GM19372 (cell line): ENCODE data around the gene FIBCD1.
"Not testable (repeated sequence)": the region's sequence is repeated elsewhere in the genome, so short reads cannot be mapped to it uniquely, and the experiment has no call there.

Source experiments
- ATAC-seq: cut with Tn5 transposase; IDR thresholded peaks from one replicate; pipeline ENCODE4 v1.9.1; 2021; ENCODE audit warnings: mild to moderate bottlenecking, low read depth, moderate library complexity; ENCODE audit not compliant: unreplicated experiment

Gene FIBCD1

DNA sequence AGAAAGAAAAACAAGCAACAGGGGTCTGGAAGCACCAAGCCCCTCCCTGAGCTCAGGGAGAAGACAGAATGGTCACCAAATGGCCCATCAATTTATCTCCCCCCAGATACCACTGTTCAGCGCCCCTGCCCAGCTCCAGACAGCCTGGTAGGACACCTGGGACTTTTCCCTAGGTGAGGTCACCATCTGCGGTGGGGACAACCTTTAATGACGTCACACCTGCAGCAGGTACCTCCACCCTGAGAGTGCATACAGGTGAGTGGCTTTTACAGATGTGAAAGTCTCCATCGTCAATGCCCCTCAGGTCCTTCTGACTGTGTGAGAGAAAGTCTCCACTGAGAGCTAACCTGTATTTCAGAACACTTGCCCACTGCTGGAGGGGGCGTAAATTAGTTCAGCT lies 35.6 kb upstream of the FIBCD1 start:
- ATAC-seq, result no peak

DNA sequence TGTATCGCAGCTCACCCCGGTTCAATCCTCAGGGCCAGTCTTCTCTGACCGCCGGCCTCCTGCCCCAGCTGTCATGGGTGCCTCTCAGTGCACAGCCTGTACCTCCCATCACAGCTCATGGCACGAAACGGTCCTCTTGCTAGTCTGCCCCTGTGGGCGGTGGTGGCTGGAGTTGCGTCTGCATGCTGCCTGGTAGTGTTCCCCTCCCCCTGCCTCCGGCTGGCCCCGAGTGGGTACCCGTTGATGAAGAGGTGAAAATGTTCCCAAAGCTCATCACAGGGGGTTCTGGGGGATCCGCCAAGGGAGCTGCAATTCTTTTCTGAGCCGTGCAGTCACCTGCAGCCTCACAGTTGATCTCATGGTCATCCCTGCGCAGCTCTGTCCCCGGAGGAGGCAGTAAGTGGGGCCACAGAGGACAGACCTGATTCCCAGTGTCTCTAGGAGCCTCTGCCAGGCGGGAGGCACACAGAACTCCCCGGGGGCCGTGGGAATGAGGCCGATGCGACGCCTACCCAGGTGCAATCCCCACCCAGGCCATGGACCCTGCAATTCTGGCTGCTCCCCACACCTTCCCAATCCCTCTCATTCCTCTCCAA lies 34.7 kb upstream of the FIBCD1 start:
- no peak for ATAC-seq

DNA sequence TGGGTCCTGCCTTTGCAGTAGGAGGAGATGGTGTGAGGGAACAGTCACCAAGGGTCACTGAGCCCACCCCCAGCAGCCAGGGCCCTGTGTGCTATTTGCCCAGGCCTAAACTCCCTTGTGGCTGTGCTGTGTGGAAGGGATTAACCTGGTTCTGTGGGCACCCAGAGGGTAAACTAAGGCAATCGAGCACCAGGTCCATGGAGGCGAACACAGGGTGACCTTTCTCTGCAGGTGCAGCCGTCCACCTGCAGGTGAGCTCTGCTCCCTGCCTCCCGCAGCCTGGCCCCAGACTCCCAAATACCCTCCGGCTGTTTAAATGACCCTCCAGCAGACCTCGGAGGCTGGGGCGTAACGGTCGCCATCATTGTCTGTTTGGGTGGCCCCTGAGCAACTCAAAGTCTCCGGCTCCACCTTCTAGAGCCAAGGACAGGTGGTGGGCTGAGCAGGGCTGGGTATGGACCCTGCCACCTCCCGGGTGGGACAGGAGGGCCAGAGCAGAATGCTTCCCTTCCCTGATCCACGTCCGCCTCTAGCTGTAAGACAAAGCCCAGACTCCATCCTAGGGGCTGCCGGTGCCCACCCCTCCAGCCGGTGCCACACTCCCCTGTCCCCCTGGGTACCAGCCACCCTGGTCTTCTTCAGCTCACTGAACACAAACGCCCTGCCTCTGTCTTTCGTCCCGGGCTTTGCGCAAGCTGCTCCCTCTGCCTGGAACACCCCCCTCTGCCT lies 34.1 kb upstream of the FIBCD1 start:
- no peak for ATAC-seq

DNA sequence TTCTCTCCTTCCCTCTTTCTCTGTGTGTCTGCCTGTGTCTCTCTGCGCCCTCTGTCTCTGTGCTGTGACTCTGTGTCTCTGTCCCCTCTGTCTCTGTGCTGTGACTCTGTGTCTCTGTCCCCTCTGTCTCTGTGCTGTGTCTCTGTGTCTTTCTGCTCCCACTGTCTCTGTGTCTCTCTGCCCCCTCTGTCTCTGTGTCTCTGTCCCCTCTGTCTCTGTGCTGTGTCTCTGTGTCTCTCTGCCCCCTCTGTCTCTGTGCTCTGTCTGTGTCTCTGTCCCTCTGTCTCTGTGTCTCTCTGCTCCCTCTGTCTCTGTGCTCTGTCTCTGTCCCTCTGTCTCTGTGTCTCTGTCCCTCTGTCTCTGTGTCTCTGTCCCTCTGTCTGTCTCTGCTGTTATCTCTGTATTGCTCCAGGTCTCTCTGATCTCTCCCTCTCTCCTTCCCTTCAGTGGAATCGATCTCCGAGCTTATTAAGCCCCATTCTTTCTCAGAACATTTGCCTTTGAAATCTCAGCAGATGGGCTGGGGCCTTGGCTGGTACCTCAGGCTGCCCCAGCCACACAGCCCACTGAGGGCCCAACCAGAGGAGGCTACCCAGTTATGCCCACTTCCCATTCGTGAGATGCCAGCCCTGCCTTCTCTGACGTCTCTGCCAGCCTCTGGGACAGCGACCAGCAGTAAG lies 33.4 kb upstream of the FIBCD1 start:
- ATAC-seq, result no peak

DNA sequence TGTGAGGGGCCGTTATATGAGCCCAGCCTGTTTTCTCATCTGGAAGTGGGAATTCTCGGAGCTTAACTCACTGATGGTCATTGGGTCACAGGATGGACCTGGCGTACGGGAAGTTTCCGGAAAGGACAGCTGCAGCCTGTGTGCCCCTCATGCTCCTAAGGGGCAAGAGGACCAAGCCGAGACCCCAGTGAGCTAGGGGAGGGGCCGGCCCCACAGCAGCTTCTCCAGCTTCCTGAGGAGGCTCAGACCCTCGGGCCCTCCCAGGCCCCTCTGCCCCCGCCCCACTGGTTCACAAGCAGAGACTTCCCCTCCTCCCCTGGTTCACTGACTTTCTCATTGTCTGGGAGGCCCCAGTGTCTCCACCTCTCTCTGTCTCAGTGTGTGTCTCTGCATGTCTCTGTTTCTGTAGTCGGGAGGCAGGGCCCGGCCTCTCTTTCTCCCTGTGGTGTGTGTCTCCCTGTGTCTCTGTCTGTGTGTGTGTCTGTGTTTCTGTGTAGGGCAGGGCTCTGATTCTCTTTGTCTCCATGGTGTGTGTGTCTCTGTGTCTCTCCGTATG lies 32.3 kb upstream of the FIBCD1 start:
- ATAC-seq, result no peak

DNA sequence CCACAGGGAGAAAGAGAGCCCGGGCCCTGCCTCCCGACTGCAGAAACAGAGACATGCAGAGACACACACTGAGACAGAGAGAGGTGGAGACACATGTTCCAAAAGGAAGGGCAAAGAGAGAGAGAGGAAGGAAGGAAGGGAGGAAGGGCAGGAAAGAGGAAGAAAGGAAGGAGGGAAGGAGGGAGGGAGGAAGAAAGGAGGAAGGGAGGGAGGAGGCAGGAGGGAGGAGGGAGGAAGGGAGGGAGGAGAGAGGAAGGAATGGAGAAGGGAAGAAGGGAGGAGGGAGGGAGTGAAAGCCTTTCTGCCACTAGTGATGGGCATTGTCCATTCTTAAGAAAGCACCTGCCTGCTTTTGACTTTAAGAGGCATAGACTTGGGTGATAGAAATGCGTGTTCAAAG lies 31.8 kb upstream of the FIBCD1 start:
- ATAC-seq, result no peak

DNA sequence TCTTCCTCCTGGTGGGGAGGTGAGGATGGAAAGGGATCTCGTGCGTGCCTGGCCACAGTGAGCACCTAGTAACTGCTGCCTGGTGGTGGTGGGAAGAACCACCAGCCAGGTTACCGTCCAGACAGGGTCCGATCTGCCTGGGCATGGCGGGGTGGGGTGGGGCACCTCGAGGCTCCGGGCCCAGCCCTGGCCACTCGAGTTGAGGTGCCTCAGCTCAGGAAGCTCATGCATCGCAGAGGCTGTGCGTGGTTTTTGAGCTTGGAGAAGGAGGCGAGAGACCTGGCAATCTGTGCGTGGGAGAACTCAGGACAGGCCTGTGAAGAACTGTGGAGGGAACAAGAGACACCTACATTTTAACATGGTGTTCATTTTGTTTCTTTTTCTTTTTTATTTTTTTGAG lies 31.0 kb upstream of the FIBCD1 start:
- ATAC-seq, result no peak

DNA sequence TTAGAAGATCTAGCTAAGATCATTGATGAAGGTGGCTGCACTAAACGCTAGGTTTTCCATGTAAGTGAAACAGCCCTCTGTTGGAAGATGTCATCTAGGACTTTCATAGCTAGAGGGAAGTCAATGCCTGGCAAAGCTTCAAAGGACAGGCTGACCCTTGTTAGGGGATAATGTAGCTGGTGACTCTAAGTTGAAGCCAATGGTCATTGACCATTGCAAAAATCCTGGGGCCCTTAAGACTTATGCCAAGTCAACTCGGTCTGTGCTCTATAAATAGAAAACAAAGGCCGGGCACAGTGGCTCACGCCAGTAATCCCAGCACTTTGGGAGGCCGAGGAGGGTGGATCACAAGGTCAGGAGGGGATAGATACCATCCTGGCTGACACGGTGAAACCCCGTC lies 26.6 kb upstream of the FIBCD1 start:
- ATAC-seq, result no peak

DNA sequence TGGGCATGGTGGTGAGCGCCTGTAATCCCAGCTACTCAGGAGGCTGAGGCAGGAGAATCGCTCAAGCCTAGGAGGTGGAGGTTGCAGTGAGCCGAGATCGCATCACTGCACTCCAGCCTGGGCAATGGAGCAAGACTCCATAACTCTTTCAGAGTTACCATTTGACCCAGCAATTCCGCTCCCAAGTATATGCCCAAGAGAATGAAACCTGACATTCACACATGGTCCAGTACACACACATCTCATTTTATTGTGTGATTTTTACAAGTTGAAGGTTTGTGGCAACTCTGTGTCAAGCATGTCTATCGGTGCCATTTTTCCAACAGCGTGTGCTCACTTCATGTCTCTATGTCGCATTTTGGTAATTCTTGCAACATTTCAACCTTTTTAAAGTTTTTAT lies 24.9 kb upstream of the FIBCD1 start:
- ATAC-seq, result no peak

DNA sequence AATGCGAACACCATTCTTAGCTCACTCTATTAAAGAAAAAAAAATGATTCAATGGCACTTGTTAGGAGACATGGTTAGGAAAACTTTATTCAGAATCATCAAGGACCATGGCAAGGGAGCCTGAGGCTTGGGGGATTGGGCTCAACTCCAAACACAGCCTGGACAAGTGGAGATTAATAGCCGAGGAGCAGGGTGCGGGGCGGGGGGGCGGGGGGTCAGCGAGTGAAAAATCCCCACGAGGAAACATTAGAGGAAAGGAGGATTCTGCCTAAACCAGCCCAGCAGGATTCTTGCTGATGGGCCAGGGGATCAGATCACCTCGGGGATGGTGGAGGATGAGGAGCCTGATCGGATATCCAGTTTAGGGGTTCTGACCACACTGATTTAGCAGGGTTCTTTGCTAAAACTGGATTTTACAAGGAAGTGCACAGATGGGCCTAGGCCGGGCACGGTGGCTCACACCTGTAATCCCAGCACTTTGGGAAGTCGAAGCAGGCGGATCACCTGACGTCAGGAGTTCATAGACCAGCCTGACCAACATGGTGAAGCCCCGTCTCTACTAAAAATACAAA lies 24.4 kb upstream of the FIBCD1 start:
- no peak for ATAC-seq

DNA sequence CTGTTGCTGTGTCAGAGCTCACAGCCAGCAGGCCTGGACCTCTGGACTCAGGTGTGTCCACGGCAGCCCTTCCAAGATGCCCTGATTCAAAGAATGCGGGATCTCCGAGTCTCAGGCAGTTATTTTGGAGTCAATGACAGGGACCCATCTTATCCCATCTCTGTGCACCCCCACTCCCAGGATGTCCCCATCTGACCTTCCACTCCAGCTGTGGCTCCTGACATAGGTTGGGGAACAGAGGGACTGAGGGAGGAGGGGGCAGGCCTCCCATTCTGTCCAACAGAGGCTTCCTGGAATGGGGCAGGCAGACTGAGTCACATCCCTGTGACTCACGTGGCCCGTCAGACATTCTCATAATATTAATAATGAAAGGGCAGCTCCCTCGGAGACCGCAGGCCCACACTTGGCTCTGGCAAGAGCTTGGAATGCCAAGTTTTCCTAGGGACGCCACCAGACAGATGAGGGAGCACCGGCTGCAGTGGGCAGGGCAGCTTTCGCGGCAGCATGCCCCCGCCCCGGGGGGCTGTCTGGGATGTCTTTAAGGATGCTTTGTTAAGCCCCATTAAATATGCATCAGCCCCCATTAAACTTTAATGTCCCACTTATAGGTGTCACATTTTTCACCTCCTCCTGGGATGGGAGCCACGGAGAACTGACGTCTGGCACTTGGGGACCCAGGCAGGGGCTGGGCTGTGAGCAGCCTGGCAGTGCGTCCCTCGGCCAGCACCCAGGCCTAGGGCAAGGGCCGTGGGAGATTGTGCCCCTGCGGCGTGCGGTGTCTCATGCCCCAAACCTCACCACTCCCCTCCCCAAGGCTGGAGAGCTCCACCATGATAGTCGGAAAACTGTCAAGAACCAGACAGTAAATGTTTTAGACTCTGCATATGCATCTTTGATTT lies 23.6 kb upstream of the FIBCD1 start:
- no peak for ATAC-seq

DNA sequence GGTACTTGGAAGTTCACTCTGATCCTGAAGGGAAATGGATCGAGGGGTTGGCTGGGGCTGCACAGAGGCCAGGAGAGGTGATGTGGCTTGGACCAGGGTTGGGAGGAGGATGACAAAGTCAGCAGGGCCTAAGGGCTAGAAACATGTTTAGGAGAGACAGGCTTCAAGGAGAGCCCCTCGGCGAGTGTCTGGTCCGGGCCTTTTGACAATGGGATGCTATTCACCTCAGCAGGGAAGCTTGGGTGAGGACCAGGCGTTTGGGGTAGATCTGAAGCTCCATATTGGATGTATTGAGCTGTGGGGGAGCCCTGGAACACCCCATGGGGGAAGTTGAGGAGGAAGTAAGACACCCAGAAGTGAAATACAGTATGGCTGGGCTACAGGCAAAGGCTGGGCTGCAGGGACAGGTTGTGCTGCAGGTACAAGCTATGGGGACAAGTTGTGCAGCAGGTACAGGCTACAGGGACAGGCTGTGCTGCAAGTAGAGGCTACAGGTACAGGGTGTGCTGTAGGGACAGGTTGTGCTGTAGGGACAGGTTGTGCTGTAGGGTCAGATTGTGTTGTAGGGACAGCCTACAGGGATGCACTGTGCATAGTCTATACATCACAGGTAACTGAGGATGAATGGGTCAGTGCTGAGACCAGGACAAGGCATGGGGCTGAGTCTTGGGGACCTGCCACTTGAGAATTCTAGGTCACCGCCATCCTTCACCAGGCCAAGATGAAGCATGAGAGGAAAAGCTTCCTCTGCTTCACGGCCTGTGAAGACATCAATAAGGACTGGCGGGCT lies 22.7 kb upstream of the FIBCD1 start:
- no peak for ATAC-seq

DNA sequence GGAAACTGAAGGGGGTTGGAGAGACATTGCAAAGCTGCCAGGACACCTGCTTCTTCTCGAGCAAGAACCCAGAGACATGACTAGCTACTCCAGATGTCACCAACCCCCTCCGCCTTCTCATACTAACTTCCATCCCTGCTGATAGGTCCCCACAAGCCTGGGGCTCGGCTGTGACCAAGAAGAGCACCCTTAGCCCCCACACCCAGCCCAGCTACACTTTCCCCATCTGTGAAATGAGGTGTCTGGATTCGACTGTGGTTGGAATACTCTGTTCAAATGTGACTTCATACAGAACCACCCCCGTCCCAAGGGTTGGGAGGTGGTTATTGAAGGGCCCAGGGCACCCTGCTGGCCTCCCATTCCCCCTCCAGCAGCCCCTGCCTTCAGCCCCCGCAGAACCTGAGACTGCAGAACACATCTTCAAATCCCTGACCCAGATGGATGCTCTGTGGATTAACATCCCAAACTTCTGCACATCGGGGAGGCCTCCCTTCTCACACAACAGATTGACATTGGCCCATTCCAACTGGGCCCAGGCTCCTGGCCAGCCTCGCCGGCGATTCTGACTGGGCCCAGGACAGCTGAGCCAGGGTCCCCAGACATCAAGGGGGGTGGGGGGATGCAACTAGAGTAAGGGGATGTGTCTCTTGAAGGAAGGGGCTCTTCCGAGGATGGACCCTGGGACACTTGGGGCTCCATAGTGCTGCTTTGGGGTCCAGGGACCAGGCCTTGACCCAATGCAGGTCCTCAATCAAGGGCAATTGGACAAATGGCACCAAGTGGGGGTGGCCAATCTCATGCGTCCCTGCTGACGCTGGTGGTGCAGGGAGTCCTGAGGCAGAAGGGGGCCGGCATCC lies 21.7 kb upstream of the FIBCD1 start:
- ATAC-seq, result no peak

DNA sequence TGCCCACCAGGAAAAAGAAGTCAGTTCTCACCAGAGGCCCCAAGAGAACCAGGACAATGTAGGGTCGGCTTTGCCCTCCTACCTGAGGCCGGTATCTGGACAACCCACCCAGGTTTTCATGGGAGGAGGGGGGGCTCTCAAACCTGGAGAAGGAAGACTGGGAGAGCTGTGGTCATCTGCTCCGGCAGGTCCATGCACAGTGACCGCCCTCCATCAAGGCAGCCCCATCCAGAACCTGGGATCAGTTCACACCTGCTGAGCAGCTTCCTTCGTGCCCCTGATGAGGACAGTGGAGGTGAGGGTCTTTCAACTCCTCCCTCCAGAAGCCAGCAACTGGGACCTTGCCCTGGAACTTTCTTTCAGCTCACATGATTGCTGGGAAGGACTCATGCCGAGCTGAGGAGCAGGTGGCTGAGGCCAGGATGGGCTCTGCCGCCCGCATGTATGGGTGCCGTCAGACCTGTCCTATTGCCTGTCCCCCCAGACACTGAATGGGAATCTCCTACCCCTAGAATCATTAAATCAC lies 20.8 kb upstream of the FIBCD1 start:
- no peak for ATAC-seq

DNA sequence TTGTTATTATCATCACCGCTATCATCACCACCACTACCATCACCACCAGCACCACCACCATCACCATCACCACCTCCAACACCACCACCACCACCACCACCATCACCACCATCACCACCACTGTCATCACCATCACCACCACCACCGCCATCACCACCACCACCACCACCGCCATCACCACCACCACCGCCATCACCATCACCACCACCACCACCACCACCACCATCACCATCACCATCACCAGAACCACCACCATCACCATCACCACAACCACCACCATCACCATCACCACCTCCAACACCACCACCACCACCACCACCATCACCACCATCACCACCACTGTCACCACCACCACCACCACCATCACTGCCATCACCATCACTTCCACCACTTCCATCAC lies 19.5 kb upstream of the FIBCD1 start:
- ATAC-seq, result not testable (repeated sequence)

DNA sequence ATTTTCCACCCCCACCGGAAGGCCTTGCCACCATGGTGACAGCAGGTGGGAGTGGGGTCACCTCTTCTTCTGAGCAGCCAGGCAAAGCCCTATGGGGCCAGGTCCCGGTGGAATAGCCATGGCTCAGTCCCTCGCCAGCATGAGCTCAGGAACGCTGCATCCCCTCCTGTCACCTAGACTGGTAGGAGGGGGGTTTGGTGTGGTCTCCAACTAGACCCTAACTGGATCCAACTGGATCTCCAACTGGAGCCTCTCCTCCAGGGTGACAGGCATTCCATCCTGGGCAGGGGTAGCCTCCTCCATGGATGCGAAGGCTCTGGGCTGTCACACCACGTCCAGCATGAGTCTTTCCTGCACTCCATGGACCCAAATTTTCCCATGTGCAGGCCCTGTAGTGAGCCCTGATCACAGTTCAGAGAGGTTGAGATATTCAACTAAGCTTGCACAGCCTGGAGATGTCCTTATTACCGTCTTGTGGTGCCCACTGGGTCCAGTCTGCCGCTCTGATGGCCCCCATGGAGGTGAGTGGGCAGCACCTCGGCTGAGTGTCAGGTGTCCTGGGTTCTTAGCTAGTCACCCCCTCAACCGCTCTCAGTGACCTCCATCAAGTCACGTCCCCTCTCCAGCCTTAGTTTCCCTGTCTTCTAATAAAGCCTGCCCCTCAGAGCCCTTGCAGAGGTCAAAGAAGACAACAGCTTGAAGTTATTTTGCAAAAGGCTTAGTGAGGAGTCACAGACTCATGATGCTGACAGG lies 18.6 kb upstream of the FIBCD1 start:
- ATAC-seq, result no peak

DNA sequence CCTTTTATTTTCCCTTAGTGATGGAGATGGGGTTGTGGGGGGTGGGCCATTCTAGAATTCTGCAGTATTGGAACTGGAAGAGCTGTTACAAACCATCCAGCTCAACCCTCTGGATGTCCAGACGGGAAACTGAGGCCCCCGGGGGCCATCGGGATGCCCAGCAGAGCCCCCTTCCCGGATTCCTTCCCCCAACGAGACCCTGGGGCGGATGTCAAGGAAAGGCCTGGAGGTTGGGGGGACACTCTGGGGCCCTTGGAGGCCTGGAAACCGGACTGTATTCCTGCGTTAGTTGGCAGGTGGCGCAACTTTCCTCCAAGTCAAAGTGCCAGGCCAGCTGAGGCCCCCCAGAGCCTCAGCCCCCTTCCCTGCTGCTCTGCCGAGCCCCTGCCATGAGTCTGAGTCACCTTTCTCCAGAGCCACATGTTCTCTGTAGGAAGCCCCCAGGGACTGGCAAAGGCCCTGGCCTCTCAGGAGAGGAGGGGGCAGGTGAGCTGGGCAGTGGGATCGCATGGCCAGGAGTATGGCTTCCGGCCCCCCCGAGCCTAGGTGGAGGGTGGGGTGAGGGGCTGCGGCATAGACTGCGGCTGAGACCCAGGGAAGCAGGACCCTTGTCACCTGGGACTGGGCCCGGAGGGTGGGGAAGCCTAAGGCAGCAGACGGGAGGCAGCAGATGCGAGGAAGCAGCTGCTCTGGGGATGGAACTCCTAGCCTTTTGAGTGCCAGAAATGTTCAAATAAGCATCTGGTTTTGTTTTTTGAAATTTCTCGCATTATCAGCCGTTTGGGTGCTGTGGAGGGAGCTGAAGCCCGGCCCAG lies 17.8 kb upstream of the FIBCD1 start:
- no peak for ATAC-seq
